HepG2 (cell line): Measurements from ENCODE around the gene NOL12. TPM values are rescaled to one million over a fixed set of nuclear protein-coding genes. Genes with fewer than 3 reads are reported as not detected.
A peak's percentile ranks its signal among the peaks of the same experiment; 100 is the strongest.

Source experiments
- ASH2L ChIP-seq: fragments of 300-600, 200-600 bp; sonication (generic); IDR thresholded peaks from 2 replicates; pipeline ENCODE4 v1.7.0; 2017; ENCODE audit warnings: low read depth, mild to moderate bottlenecking, moderate library complexity, mixed read lengths, low read length; ENCODE audit not compliant: insufficient read length
- EHMT2 ChIP-seq: fragments of 200-600 bp; sonication (generic); IDR thresholded peaks from 2 replicates; pipeline ENCODE4 v1.7.0; 2017; ENCODE audit warnings: antibody characterized with exemption, low read depth, low read length, borderline replicate concordance
- GABPA ChIP-seq, 2 experiments: IDR thresholded peaks; 2 replicates each; pipeline ENCODE4 v1.6.1; 2011 to 2016; ENCODE audit warnings: low read depth in 2 of 2, low read length in 1 of 2, missing biosample characterization in 1 of 2, missing genetic modification characterization in 1 of 2
- GATAD1 ChIP-seq: IDR thresholded peaks from 2 replicates; pipeline ENCODE4 v1.6.1; 2016; ENCODE audit warnings: missing genetic modification reagents, missing compliant biosample characterization
- HDAC1 ChIP-seq: sonication (generic); formaldehyde crosslinking; IDR thresholded peaks from 2 replicates; pipeline ENCODE4 v1.5.1; 2020; ENCODE audit warnings: mild to moderate bottlenecking, missing genetic modification reagents
- RFX5 ChIP-seq: IDR thresholded peaks from 2 replicates; pipeline ENCODE4 v1.6.1; 2011; ENCODE audit warnings: low read depth, low read length, improper control_type of control experiment
- SMAD3 ChIP-seq: sonication (generic); formaldehyde crosslinking; IDR thresholded peaks from 2 replicates; pipeline ENCODE4 v1.4.0; 2020; ENCODE audit warnings: missing genetic modification reagents
- SNAPC2 ChIP-seq: sonication (generic); formaldehyde crosslinking; IDR thresholded peaks from 2 replicates; pipeline ENCODE4 v1.8.1; 2022; ENCODE audit warnings: mild to moderate bottlenecking, missing genetic modification reagents
- YY1 ChIP-seq: IDR thresholded peaks from 2 replicates; pipeline ENCODE4 v1.6.1; 2011; ENCODE audit warnings: low read length, low read depth, moderate library complexity, mild to moderate bottlenecking; ENCODE audit not compliant: insufficient read depth, insufficient replicate concordance
- ZMAT3 ChIP-seq: sonication (generic); formaldehyde crosslinking; conservative IDR thresholded peaks from 2 replicates; pipeline ENCODE4 v1.7.0; 2021; ENCODE audit warnings: missing genetic modification reagents
- ZNF335 ChIP-seq: sonication (generic); formaldehyde crosslinking; IDR thresholded peaks from 2 replicates; pipeline ENCODE4 v1.4.0; 2020; ENCODE audit warnings: missing genetic modification reagents
- ZNF563 ChIP-seq: sonication (generic); formaldehyde crosslinking; IDR thresholded peaks from 2 replicates; pipeline ENCODE4 v1.8.0; 2022; ENCODE audit warnings: mild to moderate bottlenecking, moderate library complexity, missing genetic modification reagents
- ZNF766 ChIP-seq: sonication (generic); formaldehyde crosslinking; IDR thresholded peaks from 2 replicates; pipeline ENCODE4 v1.5.0; 2020; ENCODE audit warnings: missing genetic modification reagents, borderline replicate concordance
- ZNF773 ChIP-seq: sonication (generic); formaldehyde crosslinking; IDR thresholded peaks from 2 replicates; pipeline ENCODE4 v1.4.0; 2020; ENCODE audit warnings: missing genetic modification reagents, borderline replicate concordance
- polyA plus RNA-seq, 8 experiments: library from polyadenylated mRNA; depleted of rRNA in 3 of 8; stranded (reverse) in 7 of 8; unstranded in 1 of 8; fragments of >200 nt; fragmentation: Illumina TruSeq in 4 of 8; extraction: Trizol in 4 of 8; gene quantifications; 2 replicates each; pipeline versions ENCODE4 v1.2.1 to v1.2.3, GENCODE V29; 2011 to 2016; ENCODE audit warnings: low read depth in 4 of 8, missing spikeins in 1 of 8, mixed read lengths in 1 of 8; ENCODE audit not compliant: insufficient read depth in 1 of 8
- total RNA-seq, 5 experiments: library from RNA; depleted of rRNA; stranded (reverse); fragments of >200 nt; fragmentation: Illumina TruSeq; extraction: Trizol; gene quantifications; 2 replicates each; pipeline ENCODE4 v1.2.3, GENCODE V29; 2016; ENCODE audit warnings: low read depth in 1 of 5
- TF ChIP-seq, protein P1 (sequence below): sonication (generic); formaldehyde crosslinking; IDR thresholded peaks from 2 replicates; pipeline ENCODE4 v1.8.0; 2022; ENCODE audit warnings: mild to moderate bottlenecking, missing genetic modification reagents
- TF ChIP-seq, protein P2 (sequence below): sonication (generic); formaldehyde crosslinking; IDR thresholded peaks from 2 replicates; pipeline ENCODE4 v1.5.0; 2020; ENCODE audit warnings: mild to moderate bottlenecking, missing genetic modification reagents
- TF ChIP-seq, protein P3 (sequence below): sonication (generic); formaldehyde crosslinking; IDR thresholded peaks from 2 replicates; pipeline ENCODE4 v1.5.1; 2020; ENCODE audit warnings: missing genetic modification reagents, mild to moderate bottlenecking, borderline replicate concordance
- TF ChIP-seq, protein P4 (sequence below): sonication (generic); formaldehyde crosslinking; IDR thresholded peaks from 2 replicates; pipeline ENCODE4 v1.5.1; 2020; ENCODE audit warnings: missing genetic modification reagents, mild to moderate bottlenecking, borderline replicate concordance
- TF ChIP-seq, protein P5 (sequence below), 2 experiments: sonication (generic) in 1 of 2; formaldehyde crosslinking in 1 of 2; IDR thresholded peaks; 2 replicates each; pipeline versions ENCODE4 v1.4.0 to v1.6.1; 2018 to 2020; ENCODE audit warnings: missing genetic modification reagents in 2 of 2, borderline replicate concordance in 1 of 2, low read depth in 1 of 2, mild to moderate bottlenecking in 1 of 2, missing biosample characterization in 1 of 2

Gene NOL12
- total and polyA plus RNA-seq, 2 of the 13 experiments (the other 11 are each of a cell fraction or from before 2014, with no cell fraction given): 14.3 to 31.4 TPM

DNA sequence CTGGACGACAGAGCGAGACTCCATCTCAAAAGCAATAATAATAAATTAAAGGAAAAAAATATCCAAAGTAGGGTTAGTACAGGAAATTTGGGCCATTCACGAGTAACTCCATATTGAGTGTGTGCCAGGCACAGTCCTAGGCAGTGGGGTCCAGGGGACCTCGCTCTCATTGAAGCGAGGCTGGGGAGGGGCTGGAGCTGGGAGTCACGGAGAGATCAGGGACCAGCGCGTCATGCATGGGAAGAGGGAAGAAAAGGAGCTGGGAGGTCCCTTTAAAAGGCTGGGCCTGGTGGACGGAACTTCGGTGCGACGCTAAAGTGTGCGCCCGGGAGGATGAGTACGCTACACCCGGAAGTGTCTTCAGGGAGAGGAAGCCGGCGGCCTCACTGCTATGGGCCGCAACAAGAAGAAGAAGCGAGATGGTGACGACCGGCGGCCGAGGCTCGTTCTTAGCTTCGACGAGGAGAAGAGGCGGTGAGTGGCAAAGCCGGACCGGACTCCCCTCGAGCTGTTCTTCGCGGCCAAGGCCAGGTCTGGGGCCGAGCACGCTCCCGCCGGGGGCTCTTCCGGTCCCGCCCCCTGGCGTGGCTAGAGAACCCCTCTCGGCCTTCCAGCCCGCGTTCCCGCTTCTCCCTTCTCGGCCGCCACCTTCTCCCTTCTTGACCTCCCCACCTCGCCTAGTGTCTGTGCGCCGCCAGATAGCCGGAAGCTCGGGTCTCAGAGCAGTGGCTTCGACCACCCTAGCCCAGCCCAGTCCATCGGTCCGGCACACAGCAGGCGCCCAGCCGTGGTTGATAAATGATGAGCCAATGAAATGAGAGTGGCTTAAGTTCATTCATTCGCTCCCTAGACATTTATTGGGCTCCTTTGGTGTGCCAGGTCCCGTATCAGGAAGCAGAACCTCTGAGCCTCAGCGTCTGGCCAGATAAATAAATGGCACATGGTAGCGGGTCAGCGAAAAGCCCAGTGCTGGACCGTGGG, at the start of gene NOL12 (continued):
- no peak for TF ChIP-seq ZNF773 (CRISPR knock-in tag)
- TF ChIP-seq GABPA (IDR thresholded peaks at IDR 0.05; ENCODE audit: low read depth, low read length): peak; percentile 93
- peak; percentile 98 for TF ChIP-seq GABPA (CRISPR knock-in tag; IDR thresholded peaks at IDR 0.05; ENCODE audit: low read depth)
- TF ChIP-seq, protein P1, sequence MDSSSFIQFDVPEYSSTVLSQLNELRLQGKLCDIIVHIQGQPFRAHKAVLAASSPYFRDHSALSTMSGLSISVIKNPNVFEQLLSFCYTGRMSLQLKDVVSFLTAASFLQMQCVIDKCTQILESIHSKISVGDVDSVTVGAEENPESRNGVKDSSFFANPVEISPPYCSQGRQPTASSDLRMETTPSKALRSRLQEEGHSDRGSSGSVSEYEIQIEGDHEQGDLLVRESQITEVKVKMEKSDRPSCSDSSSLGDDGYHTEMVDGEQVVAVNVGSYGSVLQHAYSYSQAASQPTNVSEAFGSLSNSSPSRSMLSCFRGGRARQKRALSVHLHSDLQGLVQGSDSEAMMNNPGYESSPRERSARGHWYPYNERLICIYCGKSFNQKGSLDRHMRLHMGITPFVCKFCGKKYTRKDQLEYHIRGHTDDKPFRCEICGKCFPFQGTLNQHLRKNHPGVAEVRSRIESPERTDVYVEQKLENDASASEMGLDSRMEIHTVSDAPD (CRISPR knock-in tag): peak; percentile 42; the same call in 1 of the 2 replicates
- TF ChIP-seq GATAD1 (CRISPR knock-in tag): peak; percentile 98
- no peak for TF ChIP-seq SNAPC2 (CRISPR knock-in tag)
- 0 out of 2 replicates have a peak, but pooled peaks have one; percentile 9 for TF ChIP-seq ZNF766 (CRISPR knock-in tag)
- TF ChIP-seq RFX5: no peak
- peak; percentile 71 for TF ChIP-seq HDAC1 (CRISPR knock-in tag)
- TF ChIP-seq ZMAT3: peak; percentile 78; the same call in 1 of the 2 replicates
- TF ChIP-seq, protein P2, sequence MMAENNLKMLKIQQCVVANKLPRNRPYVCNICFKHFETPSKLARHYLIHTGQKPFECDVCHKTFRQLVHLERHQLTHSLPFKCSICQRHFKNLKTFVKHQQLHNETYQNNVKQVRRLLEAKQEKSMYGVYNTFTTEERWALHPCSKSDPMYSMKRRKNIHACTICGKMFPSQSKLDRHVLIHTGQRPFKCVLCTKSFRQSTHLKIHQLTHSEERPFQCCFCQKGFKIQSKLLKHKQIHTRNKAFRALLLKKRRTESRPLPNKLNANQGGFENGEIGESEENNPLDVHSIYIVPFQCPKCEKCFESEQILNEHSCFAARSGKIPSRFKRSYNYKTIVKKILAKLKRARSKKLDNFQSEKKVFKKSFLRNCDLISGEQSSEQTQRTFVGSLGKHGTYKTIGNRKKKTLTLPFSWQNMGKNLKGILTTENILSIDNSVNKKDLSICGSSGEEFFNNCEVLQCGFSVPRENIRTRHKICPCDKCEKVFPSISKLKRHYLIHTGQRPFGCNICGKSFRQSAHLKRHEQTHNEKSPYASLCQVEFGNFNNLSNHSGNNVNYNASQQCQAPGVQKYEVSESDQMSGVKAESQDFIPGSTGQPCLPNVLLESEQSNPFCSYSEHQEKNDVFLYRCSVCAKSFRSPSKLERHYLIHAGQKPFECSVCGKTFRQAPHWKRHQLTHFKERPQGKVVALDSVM (CRISPR knock-in tag): peak; percentile 70
- TF ChIP-seq, protein P3, sequence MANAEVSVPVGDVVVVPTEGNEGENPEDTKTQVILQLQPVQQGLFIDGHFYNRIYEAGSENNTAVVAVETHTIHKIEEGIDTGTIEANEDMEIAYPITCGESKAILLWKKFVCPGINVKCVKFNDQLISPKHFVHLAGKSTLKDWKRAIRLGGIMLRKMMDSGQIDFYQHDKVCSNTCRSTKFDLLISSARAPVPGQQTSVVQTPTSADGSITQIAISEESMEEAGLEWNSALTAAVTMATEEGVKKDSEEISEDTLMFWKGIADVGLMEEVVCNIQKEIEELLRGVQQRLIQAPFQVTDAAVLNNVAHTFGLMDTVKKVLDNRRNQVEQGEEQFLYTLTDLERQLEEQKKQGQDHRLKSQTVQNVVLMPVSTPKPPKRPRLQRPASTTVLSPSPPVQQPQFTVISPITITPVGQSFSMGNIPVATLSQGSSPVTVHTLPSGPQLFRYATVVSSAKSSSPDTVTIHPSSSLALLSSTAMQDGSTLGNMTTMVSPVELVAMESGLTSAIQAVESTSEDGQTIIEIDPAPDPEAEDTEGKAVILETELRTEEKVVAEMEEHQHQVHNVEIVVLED (CRISPR knock-in tag): peak; percentile 77
- TF ChIP-seq, protein P4, sequence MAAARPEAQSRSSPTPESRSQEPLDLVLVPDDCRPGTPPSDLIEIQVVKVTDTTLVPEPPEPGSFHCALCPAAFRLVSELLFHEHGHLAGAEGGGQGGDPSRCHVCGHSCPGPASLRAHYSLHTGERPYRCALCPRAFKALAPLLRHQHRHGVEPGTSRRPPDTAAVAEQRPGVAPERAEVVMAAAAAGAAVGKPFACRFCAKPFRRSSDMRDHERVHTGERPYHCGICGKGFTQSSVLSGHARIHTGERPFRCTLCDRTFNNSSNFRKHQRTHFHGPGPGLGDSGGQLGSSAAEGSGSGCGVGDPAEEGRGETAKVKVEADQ (CRISPR knock-in tag): peak; percentile 73; the same call in 1 of the 2 replicates
- TF ChIP-seq EHMT2: no peak
- peak; percentile 66; the same call in 1 of the 2 replicates for TF ChIP-seq ZNF335 (CRISPR knock-in tag)
- peak; percentile 99 for TF ChIP-seq ASH2L
- peak; percentile 75 for TF ChIP-seq SMAD3 (CRISPR knock-in tag)
- peak; percentile 92; the same call in 1 of the 2 replicates for TF ChIP-seq ZNF563 (CRISPR knock-in tag)
- TF ChIP-seq, protein P5, sequence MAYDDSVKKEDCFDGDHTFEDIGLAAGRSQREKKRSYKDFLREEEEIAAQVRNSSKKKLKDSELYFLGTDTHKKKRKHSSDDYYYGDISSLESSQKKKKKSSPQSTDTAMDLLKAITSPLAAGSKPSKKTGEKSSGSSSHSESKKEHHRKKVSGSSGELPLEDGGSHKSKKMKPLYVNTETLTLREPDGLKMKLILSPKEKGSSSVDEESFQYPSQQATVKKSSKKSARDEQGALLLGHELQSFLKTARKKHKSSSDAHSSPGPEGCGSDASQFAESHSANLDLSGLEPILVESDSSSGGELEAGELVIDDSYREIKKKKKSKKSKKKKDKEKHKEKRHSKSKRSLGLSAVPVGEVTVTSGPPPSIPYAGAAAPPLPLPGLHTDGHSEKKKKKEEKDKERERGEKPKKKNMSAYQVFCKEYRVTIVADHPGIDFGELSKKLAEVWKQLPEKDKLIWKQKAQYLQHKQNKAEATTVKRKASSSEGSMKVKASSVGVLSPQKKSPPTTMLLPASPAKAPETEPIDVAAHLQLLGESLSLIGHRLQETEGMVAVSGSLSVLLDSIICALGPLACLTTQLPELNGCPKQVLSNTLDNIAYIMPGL (CRISPR knock-in tag; IDR thresholded peaks at IDR 0.05; ENCODE audit: borderline replicate concordance in 1 of 2, low read depth in 1 of 2): peak; percentile 70 to 79; a peak in 2 of 4 replicates
- TF ChIP-seq YY1: peak; percentile 48
